ENCODE results near the gene PDE10A.

DNA sequence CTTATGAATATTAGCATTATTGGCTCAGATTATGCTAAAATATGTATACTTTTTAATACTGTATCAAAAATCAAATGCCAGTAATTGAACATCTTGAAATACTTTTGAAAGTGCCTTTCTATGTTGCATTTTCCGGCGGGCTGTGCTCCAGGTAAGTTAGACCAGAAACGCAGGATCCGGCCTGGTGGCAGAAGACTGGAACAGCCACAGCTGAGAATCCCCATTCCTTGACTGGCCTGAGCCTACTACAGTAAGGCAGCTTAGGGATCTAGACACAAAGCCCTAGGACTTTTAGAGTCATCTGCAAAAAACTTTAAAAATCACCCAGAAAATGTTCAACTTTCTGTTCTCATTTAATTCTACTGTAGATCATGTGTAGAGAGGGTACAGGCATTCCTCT is 214.8 kb downstream of the PDE10A start:
- no peak for TF ChIP-seq EZH2 (IDR thresholded peaks at IDR 0.05; ENCODE audit: low read length, unreplicated experiment)
- TF ChIP-seq CTCF (conservative IDR thresholded peaks at IDR 0.05; ENCODE audit: low read depth, low read length): no peak

All from PC-3 (cell line).